DMS153 treated with DMSO at 0.1 percent for 48 hours (cell line): Measurements from ENCODE around the gene TXN.
"Not testable (repeated sequence)": the region's sequence is repeated elsewhere in the genome, so short reads cannot be mapped to it uniquely, and the experiment has no call there.

ENCODE experiments used
- DNase-seq: peaks from one replicate; lab custom pipeline; 2025; ENCODE audit not compliant: unreplicated experiment; lab: John Stamatoyannopoulos, UW

Gene TXN

GRCh38 chr9:110257956-110258355 lies 1.6 kb upstream of the TXN start:
- DNase-seq: no peak

- DNase-seq: no peak
These were observed 962 bp upstream of the TXN start for GRCh38 chr9:110257097-110257841.

DNA sequence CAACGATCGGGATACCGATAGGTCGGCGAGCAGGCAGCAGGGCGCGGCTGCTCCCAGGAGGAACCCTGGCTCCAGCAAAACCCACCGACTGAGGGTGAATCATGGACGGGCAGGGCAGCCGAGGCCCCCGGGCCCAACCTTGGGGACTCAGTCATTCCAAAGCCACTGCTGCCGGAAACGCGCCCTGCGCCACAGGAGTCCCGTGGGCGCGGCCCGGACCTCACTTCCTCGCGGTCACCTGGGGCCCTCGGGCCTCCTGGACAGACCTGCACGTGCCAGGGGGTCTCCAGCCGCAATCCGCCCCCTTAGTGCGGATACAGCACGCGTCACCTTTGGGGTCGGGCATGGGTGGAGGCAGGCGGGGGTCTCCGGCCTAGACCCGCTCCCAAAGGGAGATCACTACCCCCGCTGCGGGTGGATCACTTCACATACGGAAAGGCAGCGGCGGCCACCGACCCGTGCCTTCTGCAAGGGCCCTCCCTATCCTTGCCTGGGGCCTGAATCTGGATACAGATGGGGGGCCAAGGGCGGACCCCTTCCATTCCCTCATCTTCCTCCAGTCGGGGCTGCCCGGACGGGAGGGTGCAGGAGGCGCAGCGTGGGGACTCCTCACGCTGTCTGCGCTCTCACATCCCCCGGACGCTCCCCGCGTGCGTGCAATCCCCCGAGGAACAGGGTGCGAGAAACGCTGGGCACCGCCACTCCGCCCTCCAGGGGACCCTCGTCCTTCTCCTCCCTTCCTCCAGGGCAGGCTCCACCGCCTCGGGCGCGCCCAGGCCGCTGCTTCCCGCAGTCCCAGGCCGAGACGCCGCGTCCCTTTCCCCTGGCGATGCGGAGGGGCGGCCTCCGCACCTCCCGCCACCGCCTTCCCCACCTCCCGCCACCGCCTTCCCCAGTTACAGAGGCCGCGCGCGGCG lies 586 bp downstream of the TXN start:
- DNase-seq: peak; percentile 24

DNA sequence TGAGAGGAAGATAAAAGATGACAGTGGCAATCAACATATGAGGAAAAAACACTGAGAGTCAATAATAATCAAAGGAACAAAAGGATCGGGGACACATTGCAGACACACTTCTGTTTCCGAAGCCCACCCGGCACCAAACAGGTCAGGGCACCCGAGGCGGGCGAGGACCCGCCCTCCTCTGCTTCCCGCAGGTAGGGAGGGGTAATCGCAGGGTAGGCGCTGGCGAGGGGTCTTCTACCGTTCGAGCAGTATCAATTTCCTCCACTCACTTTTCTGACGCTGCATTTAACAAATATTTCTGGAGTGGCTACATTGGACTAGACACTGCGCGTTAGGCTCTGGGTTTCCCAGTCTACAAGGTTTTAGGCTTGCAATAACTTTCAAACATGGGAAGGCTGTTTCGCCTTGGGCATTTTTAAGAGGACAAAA lies 1.3 kb downstream of the TXN start:
- DNase-seq: no peak

DNA sequence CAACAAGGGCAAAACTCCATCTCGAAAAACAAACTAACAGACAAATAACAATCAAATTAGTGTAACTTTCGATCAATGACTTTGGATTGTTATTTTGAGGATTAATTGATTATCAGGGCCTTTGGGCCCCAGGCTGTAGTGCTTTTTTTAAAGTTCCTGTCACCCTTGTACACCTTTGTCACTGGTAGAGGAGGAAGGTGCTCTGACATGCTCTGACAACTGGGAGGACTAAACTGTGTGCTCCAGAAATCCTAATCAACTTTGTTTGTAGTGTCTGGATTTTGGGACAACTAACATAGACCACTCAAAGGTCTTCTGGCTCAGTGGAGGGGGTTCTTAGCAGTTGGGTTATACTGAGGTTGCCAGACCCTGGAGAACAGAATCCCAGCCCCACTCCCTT lies 1.8 kb downstream of the TXN start:
- DNase-seq: no peak

DNA sequence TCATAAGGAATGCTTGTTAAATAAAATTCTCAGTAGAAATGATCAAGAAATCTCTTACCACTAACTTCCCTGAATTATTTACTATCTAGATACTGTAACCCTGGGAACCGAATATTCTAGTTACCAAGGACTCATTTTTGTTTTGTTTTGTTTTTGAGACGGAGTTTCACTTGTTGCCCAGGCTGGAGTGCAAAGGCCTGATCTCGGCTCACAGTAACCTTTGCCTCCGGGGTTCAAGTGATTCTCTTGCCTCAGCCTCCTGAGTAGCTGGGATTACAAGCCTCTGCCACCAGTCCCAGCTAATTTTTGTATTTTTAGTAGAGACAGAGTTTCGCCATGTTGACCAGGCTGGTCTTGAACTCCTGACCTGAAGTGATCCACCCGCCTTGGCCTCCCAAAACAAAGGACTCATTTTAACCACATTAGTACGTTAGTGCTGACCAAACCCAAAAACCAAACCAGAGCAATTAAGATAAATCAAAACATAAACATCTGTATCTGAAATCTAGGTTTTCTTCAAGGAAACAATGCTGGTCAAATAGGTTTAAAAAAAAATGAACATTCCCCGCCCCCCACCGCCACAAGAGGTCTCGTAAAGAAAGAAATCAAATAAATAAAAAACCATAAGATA lies 3.7 kb downstream of the TXN start:
- DNase-seq: no peak

DNA sequence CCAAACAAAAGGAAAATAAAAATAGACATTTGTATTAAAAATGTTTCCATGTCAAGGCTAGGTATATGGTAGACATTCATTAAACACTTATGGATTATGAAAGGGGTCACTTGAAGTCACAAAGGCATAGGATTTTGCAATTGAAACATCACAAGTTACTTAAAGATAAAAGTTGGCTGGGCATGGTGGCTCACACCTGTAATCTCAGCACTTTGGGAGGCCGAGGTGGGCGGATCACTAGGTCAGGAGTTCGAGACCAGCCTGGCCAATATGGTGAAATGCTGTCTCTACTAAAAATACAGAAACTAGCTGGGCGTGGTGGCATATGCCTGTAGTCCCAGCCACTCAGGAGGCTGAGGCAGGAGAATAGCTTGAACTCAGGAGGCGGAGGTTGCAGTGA lies 4.5 kb downstream of the TXN start:
- not testable (repeated sequence) for DNase-seq

- no peak for DNase-seq
These were observed 5.1 kb downstream of the TXN start for GRCh38 chr9:110251212-110251611.

DNA sequence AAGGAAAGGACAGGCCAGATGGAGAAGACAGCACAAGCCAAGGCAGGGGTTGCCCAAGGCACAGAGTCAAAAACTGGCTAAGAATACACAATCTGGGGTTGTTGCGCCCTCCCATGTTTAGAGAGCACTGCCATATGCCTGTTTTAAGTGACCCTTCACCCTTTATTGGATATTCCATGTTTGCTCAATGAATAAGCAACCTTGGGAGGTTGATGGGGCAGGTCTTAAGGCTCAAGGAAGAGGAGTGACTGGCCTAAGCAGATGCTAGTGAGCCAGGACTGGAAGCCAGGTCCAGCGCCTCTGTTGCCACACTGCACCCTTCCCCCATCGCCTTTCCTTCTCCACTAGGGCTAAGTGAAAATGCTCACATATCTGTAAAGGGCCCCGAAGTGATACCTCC lies 6.7 kb downstream of the TXN start:
- DNase-seq: no peak

DNA sequence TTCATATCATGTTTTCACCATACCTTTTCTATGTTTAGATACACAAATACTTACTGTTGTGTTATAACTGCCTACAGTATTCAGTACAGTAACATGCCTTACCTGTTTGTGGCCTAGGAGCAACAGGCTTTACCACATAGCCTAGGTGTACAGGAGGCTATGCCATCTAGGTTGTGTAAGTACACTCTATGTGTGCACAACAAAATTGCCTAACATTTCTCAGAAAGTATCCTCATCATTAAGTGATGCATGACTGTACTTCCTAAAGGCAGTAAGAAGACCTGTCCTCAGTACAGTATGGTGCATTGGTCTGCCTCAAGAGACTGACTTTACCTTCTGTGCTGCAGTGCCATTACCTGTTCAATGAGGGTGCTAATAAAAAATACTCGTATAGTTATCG lies 7.9 kb downstream of the TXN start:
- DNase-seq: no peak

DNA sequence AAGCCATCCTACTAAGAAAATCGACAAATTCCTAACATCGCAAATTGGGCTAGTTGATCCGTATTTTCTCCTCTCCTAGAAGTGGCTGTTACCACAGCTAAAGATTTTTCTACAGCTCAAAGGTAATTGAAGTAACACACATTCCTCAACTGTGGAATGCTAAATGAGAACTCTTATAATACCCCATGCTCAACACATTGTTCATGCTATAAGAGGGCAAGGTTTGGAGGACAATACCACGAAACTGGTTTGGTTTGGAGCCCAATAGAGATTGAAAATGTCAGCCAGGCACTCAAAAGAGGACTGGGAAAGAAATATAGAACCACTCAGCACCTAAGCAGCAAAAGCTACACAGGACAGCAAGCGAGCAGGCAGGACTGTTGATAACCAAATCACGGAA lies 10.1 kb downstream of the TXN start:
- DNase-seq: no peak

DNA sequence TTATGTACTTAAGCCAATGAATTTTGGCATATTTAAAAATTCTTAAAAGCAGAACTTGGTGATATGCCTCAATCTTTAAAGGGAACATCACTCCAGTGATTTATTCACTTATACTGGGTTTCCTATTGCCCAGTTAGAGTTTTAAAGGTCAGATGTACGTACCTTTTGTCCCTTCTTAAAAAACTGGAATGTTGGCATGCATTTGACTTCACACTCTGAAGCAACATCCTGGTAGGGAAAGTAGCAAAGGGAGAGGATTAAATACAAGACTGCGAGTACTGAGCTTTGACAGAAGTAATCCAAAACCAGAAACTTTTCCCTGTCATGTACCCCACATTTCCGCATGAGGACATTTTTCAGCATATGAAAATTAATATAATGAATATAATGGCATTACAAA lies 11.7 kb downstream of the TXN start:
- no peak for DNase-seq

DNA sequence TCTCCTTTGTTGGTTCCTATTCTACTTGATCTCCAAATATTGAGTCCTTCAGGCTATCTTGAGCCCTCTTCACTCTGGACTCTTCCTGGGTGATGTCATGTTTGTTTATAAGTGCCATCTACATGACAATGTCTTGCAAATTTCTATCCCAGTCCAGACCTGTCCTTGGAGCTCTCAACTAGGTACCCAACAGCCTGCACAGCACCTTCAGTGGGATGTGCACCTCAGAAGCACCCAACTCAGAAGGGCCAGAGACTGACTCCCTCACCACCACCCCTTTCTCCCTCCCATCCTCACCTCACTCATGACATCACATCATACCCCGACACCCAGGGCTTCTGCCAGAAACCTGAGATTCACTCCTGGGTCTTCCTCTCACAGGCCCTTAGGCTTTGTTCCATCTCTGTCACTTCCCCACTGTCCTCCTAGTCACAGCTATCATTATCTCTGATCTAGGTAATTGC lies 14.4 kb downstream of the TXN start:
- DNase-seq: no peak

DNA sequence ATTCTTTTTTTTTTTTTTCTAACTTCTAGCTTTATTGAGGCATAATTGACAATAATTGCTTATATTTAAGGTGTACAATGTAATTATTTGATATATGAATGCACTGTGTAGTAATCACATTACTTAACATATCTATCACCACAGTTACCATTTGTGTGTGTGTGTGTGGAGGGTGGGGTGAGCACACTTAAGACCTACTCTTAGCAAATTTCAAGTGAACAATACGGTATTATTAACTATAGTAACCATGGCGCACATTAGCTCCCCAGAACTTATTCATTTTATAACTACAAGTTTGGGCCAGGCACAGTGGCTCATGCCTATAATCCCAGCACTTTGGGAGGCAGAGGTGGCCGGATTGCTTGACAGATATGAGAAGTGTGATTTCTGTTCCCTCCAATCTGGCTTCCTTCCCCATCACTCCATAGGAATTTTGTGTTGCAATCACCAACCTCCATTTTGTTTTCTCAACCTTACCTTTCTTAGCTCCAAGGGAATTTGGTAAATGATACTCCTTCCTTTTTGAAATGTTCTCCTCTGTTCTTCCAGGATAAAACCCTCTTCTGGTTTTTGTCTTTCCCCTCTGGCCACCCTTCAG lies 14.9 kb downstream of the TXN start:
- no peak for DNase-seq

DNA sequence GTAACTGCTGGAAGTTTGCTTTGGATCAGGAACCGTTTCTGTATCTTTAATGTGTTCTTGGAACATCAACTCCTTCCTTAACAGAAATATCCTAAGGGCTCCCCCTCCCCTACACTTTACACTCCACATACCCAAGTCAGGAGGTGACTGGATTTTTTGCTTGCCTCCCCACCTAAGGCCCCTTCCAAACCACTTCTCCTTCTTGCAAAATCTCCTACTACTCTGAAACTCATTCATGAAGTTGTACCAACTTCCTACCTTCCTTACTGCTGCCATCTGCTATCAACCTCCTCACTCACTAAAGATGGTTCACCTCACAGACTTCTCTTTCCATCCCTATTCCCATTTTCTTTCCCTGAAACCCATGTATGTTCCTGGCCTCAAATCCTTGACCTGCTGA lies 16.1 kb downstream of the TXN start:
- DNase-seq: no peak

GRCh38 chr9:110228321-110228720 lies 28.0 kb downstream of the TXN start:
- no peak for DNase-seq

GRCh38 chr9:110224583-110224982 lies 31.7 kb downstream of the TXN start:
- DNase-seq: no peak

- DNase-seq: no peak
These were observed 35.5 kb downstream of the TXN start for GRCh38 chr9:110220809-110221208.

- DNase-seq: peak; percentile 48
These were observed 38.6 kb downstream of the TXN start for GRCh38 chr9:110217656-110218099.

- no peak for DNase-seq
These were observed 41.5 kb downstream of the TXN start for GRCh38 chr9:110214586-110215355.
